GM18909 (cell line): ENCODE measurements around the gene KRT36.

ENCODE experiments used
- ATAC-seq: cut with Tn5 transposase; IDR thresholded peaks from one replicate; pipeline ENCODE4 v1.9.1; 2021; ENCODE audit warnings: mild to moderate bottlenecking; ENCODE audit not compliant: unreplicated experiment, poor library complexity

The KRT36 gene

GRCh38 chr17:41522301-41523224 is 32.9 kb upstream of the KRT36 start:
- ATAC-seq = no peak

- ATAC-seq = no peak
These were observed 32.0 kb upstream of the KRT36 start for GRCh38 chr17:41521574-41522261.

GRCh38 chr17:41520821-41521521 is 31.3 kb upstream of the KRT36 start:
- no peak for ATAC-seq

GRCh38 chr17:41519501-41520224 is 30.0 kb upstream of the KRT36 start:
- ATAC-seq = no peak

- no peak for ATAC-seq
These were observed 29.2 kb upstream of the KRT36 start, which contains the start of gene KRT15 for GRCh38 chr17:41518789-41519449. KRT15 (minus strand) TSS chr17:41518890; CDS start chr17:41518827, 63 bp downstream.

- no peak for ATAC-seq
These were observed 28.3 kb upstream of the KRT36 start for GRCh38 chr17:41518031-41518430.

GRCh38 chr17:41516830-41517283 is 27.1 kb upstream of the KRT36 start:
- no peak for ATAC-seq

GRCh38 chr17:41516147-41516829 is 26.6 kb upstream of the KRT36 start:
- ATAC-seq = no peak

GRCh38 chr17:41513168-41513547 is 23.4 kb upstream of the KRT36 start:
- no peak for ATAC-seq

- ATAC-seq = no peak
These were observed 22.9 kb upstream of the KRT36 start for GRCh38 chr17:41512546-41513167.

GRCh38 chr17:41511716-41512115 is 22.0 kb upstream of the KRT36 start:
- no peak for ATAC-seq

- no peak for ATAC-seq
These were observed 21.4 kb upstream of the KRT36 start for GRCh38 chr17:41511116-41511515.

GRCh38 chr17:41510251-41511065 is 20.7 kb upstream of the KRT36 start:
- no peak for ATAC-seq

GRCh38 chr17:41507315-41507880 is 17.7 kb upstream of the KRT36 start:
- ATAC-seq = no peak

- ATAC-seq = no peak
These were observed 16.4 kb upstream of the KRT36 start for GRCh38 chr17:41505809-41506767.
